GM12878 (cell line): ENCODE measurements around the gene SLC4A2. TPM values are rescaled to one million over a fixed set of nuclear protein-coding genes. Genes with fewer than 3 reads are reported as not detected.
A peak's percentile ranks its signal among the peaks of the same experiment; 100 is the strongest.

Source experiments
- CHD2 ChIP-seq: IDR thresholded peaks from 2 replicates; pipeline ENCODE4 v1.6.1; 2011; ENCODE audit warnings: low read depth, low read length, improper control_type of control experiment, borderline replicate concordance
- DPF2 ChIP-seq: fragments of 450-650 bp; IDR thresholded peaks from 2 replicates; pipeline ENCODE4 v1.6.1; 2017; ENCODE audit warnings: mild to moderate bottlenecking
- GATAD2B ChIP-seq: fragments of 450-650 bp; conservative IDR thresholded peaks from 2 replicates; pipeline ENCODE4 v1.6.1; 2017; ENCODE audit warnings: low read depth, mild to moderate bottlenecking, moderate library complexity
- KAT2A ChIP-seq: conservative IDR thresholded peaks from 2 replicates; pipeline ENCODE4 v1.6.1; 2011; ENCODE audit warnings: low read depth, low read length; ENCODE audit not compliant: control insufficient read depth
- MEF2B ChIP-seq: fragments of 450-650 bp; IDR thresholded peaks from 2 replicates; pipeline ENCODE4 v1.6.1; 2018; ENCODE audit warnings: mild to moderate bottlenecking, moderate library complexity; ENCODE audit not compliant: partially characterized antibody, poor library complexity, severe bottlenecking
- MXI1 ChIP-seq: fragments of 150-350 bp; IDR thresholded peaks from 2 replicates; pipeline ENCODE4 v1.6.1; 2011; ENCODE audit warnings: low read depth, mild to moderate bottlenecking, inconsistent platforms, low read length, improper control_type of control experiment
- NFYB ChIP-seq: IDR thresholded peaks from 2 replicates; pipeline ENCODE4 v1.6.1; 2011; ENCODE audit warnings: low read depth, mild to moderate bottlenecking, low read length, improper control_type of control experiment, moderate library complexity; ENCODE audit not compliant: insufficient read depth
- SIX5 ChIP-seq: IDR thresholded peaks from 2 replicates; pipeline ENCODE4 v1.6.1; 2011; ENCODE audit warnings: mild to moderate bottlenecking, low read depth, low read length, moderate library complexity; ENCODE audit not compliant: severe bottlenecking
- SMAD1 ChIP-seq: fragments of 450-650 bp; IDR thresholded peaks from 2 replicates; pipeline ENCODE4 v1.6.1; 2018; ENCODE audit warnings: mild to moderate bottlenecking, low read depth; ENCODE audit not compliant: partially characterized antibody
- SRF ChIP-seq, 2 experiments: IDR thresholded peaks; 2 replicates each; pipeline ENCODE4 v1.6.1; 2011; ENCODE audit warnings: low read depth in 2 of 2, low read length in 2 of 2, mild to moderate bottlenecking in 1 of 2, moderate library complexity in 1 of 2
- YBX1 ChIP-seq: fragments of 450-650 bp; IDR thresholded peaks from 2 replicates; pipeline ENCODE4 v1.6.1; 2016; ENCODE audit warnings: antibody characterized with exemption
- YY1 ChIP-seq: IDR thresholded peaks from 2 replicates; pipeline ENCODE4 v1.6.1; 2011; ENCODE audit warnings: low read depth, mild to moderate bottlenecking, low read length
- ZNF217 ChIP-seq: fragments of 450-650 bp; IDR thresholded peaks from 2 replicates; pipeline ENCODE4 v1.6.1; 2017; ENCODE audit warnings: antibody characterized with exemption, mild to moderate bottlenecking
- ZZZ3 ChIP-seq: IDR thresholded peaks from 2 replicates; pipeline ENCODE4 v1.6.1; 2011; ENCODE audit warnings: low read depth; ENCODE audit not compliant: control insufficient read depth, insufficient read length
- polyA plus RNA-seq, 11 experiments: library from polyadenylated mRNA; depleted of rRNA in 4 of 11; unstranded in 6 of 11; stranded (reverse) in 5 of 11; fragments of >200 nt; fragmentation: Nextera tagmentation in 4 of 11; fragmentation: Illumina TruSeq in 1 of 11; extraction: Ambion mirVana in 4 of 11; extraction: Trizol in 1 of 11; gene quantifications; 1 replicate in 1 of 11; 2 replicates in 10 of 11; pipeline versions ENCODE4 v1.2.1 to v1.2.3, GENCODE V29; 2011 to 2016; ENCODE audit warnings: inconsistent platforms in 2 of 11, missing spikeins in 2 of 11, low read depth in 1 of 11
- total RNA-seq, 4 experiments: library from RNA; depleted of rRNA in 3 of 4; stranded (reverse); fragments of >200 nt in 3 of 4; fragmentation: Illumina TruSeq in 1 of 4; extraction: Trizol in 1 of 4; gene quantifications; 2 replicates each; pipeline versions ENCODE4 v1.2.1 to v1.2.3, GENCODE V29; 2013 to 2021
- TF ChIP-seq, protein P1 (sequence below): fragments of 450-650 bp; IDR thresholded peaks from 2 replicates; pipeline ENCODE4 v1.6.1; 2018; ENCODE audit warnings: mild to moderate bottlenecking, low read depth, moderate library complexity; ENCODE audit not compliant: partially characterized antibody
- TF ChIP-seq, protein P2 (sequence below): IDR thresholded peaks from 2 replicates; pipeline ENCODE4 v1.6.1; 2012; ENCODE audit warnings: low read length, inconsistent platforms
- TF ChIP-seq, protein P3 (sequence below): IDR thresholded peaks from 2 replicates; pipeline ENCODE4 v1.6.1; 2011; ENCODE audit warnings: borderline replicate concordance, low read depth, mild to moderate bottlenecking, moderate library complexity, low read length; ENCODE audit not compliant: insufficient read depth, poor library complexity, severe bottlenecking
- TF ChIP-seq, protein P4 (sequence below): fragments of 450-650 bp; formaldehyde crosslinking; IDR thresholded peaks from 2 replicates; pipeline ENCODE4 v1.4.0; 2022; ENCODE audit warnings: mild to moderate bottlenecking, moderate library complexity

SLC4A2 gene
- total and polyA plus RNA-seq, 10 of the 15 experiments (the other 5 are each of a cell fraction or from before 2014, with no cell fraction given) = 2.7 to 78.6 (median 30.1) TPM

DNA sequence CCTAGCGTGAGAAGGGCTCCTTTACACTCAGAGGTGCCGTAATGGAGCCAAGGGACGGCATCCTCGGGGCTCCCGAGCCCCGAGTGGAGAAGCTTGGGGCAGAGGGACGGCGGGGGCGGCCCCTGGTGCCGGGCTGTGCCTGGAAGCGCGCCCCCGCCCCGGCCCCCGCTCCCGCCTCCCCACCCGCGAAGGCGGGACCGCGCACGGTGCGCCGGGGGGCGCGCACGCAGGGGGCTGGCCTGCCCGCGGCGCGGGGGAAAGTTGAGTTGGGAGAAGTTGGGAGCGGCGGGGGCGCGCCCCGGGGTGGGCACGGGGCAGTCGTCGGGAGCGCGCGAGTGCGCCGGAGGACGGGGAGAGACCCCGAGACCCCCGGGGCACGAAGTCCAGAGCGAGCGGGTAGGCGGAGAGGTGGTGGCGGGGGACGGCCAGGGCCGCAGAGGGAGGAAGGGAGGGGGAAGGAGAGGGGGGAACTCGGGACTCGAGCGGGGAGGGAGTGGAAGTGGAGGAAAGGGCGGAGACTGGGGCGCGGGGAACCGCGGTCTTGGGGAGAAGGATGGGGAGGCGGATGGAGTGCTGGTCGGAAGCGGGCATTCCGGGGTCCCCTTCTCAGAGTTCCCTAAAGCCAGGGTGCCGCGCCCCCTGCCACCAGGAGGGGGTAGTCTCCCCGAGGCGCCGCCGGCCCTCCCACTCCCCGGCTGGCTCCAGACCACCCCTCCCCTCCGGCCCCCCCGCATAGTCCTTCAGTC lies at the start of gene SLC4A2 (continued):
- TF ChIP-seq, protein P1, sequence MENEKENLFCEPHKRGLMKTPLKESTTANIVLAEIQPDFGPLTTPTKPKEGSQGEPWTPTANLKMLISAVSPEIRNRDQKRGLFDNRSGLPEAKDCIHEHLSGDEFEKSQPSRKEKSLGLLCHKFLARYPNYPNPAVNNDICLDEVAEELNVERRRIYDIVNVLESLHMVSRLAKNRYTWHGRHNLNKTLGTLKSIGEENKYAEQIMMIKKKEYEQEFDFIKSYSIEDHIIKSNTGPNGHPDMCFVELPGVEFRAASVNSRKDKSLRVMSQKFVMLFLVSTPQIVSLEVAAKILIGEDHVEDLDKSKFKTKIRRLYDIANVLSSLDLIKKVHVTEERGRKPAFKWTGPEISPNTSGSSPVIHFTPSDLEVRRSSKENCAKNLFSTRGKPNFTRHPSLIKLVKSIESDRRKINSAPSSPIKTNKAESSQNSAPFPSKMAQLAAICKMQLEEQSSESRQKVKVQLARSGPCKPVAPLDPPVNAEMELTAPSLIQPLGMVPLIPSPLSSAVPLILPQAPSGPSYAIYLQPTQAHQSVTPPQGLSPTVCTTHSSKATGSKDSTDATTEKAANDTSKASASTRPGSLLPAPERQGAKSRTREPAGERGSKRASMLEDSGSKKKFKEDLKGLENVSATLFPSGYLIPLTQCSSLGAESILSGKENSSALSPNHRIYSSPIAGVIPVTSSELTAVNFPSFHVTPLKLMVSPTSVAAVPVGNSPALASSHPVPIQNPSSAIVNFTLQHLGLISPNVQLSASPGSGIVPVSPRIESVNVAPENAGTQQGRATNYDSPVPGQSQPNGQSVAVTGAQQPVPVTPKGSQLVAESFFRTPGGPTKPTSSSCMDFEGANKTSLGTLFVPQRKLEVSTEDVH = no peak
- TF ChIP-seq DPF2 (no peak), CHD2 (no peak), YBX1 (no peak), KAT2A (no peak), ZZZ3 (no peak), SIX5 (no peak), MXI1 (no peak), NFYB (no peak), YY1 (peak; percentile 11), SMAD1 (no peak), SRF (IDR thresholded peaks at IDR 0.05; ENCODE audit: low read depth in 2 of 2, low read length in 2 of 2) (no peak), MEF2B (no peak), GATAD2B (0 out of 2 replicates have a peak, but pooled peaks have one; percentile 19), ZNF217 (no peak)
- TF ChIP-seq, protein P2, sequence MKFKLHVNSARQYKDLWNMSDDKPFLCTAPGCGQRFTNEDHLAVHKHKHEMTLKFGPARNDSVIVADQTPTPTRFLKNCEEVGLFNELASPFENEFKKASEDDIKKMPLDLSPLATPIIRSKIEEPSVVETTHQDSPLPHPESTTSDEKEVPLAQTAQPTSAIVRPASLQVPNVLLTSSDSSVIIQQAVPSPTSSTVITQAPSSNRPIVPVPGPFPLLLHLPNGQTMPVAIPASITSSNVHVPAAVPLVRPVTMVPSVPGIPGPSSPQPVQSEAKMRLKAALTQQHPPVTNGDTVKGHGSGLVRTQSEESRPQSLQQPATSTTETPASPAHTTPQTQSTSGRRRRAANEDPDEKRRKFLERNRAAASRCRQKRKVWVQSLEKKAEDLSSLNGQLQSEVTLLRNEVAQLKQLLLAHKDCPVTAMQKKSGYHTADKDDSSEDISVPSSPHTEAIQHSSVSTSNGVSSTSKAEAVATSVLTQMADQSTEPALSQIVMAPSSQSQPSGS = no peak
- TF ChIP-seq, protein P3, sequence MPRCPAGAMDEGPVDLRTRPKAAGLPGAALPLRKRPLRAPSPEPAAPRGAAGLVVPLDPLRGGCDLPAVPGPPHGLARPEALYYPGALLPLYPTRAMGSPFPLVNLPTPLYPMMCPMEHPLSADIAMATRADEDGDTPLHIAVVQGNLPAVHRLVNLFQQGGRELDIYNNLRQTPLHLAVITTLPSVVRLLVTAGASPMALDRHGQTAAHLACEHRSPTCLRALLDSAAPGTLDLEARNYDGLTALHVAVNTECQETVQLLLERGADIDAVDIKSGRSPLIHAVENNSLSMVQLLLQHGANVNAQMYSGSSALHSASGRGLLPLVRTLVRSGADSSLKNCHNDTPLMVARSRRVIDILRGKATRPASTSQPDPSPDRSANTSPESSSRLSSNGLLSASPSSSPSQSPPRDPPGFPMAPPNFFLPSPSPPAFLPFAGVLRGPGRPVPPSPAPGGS = no peak
- TF ChIP-seq, protein P4, sequence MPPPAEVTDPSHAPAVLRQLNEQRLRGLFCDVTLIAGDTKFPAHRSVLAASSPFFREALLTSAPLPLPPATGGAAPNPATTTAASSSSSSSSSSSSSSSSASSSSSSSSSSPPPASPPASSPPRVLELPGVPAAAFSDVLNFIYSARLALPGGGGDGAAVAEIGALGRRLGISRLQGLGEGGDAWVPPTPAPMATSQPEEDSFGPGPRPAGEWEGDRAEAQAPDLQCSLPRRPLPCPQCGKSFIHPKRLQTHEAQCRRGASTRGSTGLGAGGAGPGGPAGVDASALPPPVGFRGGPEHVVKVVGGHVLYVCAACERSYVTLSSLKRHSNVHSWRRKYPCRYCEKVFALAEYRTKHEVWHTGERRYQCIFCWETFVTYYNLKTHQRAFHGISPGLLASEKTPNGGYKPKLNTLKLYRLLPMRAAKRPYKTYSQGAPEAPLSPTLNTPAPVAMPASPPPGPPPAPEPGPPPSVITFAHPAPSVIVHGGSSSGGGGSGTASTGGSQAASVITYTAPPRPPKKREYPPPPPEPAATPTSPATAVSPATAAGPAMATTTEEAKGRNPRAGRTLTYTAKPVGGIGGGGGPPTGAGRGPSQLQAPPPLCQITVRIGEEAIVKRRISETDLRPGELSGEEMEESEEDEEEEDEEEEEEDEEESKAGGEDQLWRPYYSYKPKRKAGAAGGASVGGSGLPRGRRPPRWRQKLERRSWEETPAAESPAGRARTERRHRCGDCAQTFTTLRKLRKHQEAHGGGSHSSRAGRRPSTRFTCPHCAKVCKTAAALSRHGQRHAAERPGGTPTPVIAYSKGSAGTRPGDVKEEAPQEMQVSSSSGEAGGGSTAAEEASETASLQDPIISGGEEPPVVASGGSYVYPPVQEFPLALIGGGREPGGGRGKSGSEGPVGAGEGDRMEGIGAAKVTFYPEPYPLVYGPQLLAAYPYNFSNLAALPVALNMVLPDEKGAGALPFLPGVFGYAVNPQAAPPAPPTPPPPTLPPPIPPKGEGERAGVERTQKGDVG = no peak
